NOMO-1 (cell line): ENCODE data around the gene CPM.

Experiments used
- DNase-seq, 2 experiments: peaks; one replicate each; lab custom pipeline; 2025; ENCODE audit not compliant: unreplicated experiment in 2 of 2; lab: John Stamatoyannopoulos, UW

CPM gene

DNA sequence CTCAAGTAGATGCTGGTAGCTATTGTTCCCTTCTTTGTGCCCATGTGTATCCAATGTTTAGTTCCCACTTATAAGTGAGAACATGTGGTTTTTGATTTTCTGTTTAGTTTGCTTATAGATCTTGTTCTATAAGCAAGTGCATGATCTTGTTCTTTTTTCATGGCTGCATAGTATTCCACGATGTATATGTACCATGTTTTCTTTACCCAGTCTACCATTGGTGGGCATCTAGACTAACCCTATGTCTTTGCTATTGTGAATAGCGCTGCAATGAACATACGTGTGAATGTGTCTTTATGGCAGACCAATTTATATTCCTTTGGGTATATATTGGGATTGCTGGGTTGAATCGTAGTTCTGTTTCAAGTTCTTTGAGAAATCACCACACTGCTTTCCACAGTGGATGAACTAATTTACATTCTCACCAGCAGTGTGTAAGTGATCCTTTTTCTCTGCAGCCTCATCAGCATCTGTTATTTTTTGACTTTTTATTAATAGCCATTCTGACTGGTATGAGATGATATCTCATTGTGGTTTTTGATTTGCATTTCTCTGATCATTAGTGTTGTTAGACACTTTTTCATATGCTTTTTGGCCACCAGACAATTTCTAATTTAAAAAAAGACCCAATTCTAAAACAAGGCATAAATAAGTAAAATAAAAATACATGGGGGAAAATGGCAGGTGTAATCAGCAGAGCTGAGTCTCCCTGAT lies 50.6 kb downstream of the CPM start:
- no peak for DNase-seq

DNA sequence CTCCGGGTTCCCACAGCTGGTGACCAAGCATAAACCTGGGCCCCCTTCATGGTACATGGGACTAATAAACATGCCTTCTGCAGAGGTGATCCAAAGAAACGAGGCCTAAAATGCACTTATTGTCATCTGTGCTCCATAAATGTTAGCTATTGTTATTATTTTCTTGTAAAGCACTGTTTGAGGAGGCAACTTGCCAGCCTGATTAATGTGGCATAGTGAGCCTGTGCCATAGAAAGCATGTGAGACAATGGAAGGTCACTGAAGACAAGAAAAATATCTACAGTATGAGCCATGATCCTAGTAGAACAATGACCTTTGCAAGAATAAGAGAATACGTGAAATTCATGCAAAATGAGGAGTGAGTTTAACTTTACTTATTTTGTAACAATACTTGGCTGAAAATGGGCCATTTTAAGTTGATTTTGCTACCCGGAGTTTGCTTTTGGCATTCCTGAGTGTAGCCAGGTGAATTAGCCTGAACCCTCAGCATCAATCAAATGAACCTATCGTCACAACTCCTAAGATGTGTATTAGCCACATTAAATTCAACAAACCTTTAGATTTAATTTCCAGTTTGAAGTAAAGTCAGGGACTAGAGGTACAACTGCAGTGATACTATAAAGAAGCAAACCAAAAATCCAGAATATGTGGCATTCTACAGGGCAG lies 52.2 kb downstream of the CPM start:
- DNase-seq, result no peak

DNA sequence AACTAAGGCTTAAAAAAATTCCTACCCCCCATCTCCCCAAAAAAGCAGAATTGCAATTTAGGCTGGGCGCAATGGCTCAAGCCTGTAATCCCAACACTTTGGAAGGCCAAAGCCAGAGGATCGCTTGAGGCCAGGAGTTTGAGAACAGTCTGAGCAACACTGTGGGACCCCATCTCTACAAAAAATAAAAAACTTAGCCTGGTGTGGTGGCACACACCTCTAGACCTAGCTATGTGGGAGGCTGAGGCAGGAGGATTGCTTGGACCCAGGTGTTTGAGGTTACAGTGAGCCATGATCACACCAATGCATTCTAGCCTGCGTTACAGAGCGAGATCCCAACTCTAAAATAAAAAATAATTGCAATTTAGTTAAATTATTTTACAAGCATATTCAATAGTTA lies 54.1 kb downstream of the CPM start:
- DNase-seq, result no peak

DNA sequence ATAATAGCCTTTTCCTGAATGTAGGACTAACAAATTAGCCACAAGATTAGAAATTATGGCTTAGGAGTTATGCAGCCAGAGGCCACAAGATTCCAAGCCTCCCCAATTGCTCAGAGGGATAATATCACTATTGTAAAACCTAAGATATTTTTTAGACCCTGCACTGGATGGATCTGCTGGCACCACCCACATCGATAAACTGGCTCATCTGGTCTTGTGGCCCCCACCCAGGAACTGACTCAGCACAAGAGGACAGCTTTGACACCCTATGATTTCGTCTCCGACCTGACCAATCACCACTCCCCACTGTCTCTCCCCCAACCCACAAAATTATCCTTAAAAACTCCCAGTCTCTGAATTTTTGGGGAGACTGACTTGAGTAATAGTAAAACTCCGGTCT lies 54.7 kb downstream of the CPM start:
- DNase-seq, result no peak

DNA sequence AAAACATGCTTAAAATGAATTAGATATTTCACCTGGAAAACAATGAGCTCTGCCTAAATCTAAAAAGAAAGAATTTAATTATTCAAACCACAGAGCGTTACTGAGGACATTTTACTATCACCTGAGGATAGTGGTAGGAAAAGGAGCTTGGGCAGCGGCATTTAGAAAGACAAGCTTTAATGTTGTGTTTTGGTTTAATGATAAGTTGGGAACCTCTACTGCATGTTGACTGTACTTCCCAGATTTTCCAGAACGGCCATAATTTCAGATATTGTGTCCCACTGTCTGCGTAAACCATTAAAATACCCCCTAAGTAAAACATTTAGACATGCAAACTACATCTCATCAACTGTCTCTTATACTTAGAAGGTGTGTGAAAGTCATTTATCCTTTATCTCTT lies 55.4 kb downstream of the CPM start:
- DNase-seq, result no peak

DNA sequence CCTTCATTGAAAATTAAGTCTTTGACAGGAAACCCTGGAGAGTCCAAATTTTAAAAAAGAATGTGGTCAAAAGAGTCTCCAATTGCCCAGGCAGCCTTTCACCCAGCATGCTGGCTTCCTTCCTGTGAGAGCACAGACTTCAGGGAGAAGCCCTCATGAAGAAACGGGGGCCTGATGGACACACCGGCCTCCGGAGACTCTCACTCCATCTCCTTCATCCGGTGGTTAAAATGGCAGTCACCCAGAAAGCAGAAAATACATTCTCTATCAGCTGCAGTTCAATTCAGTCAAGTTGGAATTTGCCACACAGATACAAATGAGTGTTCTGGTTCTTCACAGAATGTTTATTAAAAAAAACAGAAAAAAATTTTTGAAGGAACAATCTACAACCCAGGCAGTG lies 56.5 kb downstream of the CPM start:
- DNase-seq, result no peak

DNA sequence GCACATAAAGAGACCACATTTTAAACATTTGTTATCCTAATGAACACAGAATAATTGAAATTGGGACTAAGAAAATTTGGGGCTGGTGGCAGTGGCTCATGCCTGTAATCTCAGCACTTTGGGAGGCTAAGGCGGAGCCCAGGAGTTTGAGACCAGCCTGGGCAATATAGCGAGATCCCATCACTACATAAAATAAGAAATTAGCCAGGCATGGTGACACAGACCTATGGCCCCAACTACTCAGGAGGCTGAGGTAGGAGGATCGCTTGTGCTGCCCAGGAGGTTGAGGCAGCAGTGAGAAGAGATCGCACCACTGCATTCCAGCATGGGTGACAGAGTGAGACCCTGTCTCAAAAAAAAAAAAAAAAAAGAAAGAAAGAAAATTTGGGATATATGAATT lies 59.7 kb downstream of the CPM start:
- no peak for DNase-seq

DNA sequence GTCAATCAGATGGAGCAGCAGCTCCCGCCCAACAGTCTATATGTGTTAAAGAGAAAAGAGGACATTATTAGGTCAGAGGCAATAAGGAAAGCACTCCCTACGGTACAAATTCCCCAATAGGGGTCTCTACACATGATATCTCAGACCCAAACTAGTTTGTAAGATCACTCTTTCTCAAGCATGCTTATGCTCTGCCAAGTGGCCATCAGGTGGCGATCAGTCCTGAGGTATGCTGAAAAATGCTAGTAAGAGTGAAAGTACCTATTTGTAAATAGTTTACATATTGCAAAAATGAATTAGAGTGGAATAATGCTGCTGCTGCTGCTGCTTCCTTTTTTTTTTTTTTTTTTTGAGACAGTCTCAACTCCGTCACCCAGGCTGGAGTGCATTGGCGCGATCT lies 61.0 kb downstream of the CPM start:
- peak in 1 of 2 experiments; percentile 8 for DNase-seq

DNA sequence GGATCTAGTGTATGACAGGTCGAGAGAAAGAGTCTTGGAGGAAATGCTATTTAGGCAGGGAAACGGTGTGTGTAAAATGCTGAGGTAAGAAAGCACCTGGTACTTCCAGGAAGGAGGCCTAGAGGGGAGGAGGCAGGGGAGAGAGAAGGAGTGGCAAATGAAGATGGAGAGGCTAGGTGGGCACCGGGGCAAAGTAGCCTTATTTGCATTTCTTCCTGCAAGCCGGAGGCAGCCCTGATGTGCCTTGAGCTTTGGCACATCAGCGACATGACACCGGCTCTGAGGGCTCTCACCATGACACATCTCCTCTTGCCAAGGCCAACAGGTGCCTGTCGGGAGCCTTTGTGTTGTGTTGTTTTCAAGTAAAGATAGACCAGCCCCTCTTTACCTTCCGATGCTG lies 61.6 kb downstream of the CPM start:
- DNase-seq, result no peak

DNA sequence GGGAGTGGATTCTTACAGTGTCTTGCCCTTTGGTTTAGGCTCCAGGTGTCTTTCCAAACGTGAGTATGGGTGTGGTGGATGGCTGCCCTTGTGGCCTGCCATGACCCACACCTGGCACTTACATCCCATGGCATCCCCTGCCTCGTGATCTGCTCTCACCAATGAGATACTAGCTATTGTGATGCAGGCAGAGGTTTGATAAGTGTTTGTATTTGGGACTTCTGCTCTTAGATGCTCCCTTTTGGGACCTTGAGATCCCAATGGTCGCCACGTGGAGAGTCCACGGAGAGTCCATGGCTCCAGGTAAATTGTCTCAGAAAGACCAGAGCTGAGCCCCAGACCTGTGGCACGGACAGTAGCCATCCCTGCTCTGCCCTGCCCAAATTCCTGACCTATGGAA lies 62.5 kb downstream of the CPM start:
- DNase-seq, result no peak

DNA sequence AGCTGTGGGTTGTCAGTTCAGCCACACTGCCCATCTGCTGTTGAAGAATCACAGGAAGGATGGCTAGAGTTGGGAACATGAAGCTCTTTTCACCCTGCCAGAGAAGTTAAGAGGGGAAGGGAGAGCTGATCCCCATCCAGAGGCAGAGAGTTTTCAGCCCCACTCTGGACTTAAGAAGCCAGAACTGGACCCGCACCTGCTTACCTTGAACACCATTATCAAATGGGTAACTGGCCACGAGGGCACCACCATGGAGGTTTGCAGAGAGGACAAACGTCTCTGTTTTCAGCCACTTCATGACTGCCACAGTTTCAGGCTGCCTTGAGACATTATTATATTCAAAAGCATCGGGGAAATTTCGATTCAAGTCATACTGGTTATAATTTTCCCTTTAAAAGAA lies 63.0 kb downstream of the CPM start:
- no peak for DNase-seq

DNA sequence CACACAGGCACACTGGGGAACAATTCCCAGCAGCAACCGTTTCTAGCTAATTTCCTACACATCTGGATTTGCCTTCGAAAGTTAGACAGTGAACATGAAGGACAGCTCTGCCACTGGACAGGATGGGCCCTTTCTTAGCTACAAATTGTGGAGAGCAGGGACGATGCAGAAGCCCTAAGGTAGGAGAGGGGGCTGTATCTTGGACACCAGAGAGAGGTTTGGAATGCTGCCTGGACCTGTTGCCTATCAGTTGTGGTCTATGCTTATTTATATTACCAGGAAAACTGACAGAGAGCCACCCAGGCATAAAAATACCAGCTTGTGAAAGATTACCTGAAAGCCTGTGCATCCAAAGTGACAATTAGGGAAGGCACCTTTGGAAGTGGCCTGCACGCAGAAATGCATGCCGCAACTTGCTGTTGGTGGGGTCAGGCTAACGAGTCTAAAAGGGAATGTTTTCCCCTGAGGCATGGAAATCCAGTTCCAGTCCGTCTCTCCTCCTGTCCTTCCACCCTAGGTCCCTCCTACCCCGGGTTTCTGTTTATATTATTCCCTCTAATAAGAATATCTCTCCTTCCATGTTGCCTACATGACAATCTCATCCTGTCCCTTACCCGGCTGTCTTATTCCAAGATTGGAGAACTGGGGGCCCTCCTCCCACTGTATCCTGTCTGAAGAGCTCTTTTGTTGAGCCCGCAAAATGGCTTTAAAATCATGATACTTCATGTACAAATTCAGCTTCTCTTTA lies 64.8 kb downstream of the CPM start:
- no peak for DNase-seq

DNA sequence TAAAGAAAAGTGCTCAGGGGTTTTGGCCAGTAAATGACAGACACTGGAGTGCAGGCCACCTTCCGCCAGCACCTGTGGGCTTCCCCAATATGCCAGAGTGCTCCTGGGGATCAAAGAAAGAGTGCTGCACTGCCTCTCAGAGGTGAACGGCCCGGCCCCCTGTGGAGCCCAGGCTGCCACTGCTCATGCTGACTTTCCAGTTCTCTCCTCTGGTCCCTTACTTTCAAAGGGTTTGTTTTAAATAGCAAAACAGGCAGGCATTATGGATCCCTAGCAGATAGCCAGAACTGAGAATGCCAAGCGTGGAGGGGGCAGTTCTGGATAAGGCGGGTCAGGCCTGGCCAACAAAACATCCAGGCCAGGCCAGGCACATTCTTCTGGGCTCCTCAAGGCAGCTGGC lies 65.4 kb downstream of the CPM start:
- no peak for DNase-seq

DNA sequence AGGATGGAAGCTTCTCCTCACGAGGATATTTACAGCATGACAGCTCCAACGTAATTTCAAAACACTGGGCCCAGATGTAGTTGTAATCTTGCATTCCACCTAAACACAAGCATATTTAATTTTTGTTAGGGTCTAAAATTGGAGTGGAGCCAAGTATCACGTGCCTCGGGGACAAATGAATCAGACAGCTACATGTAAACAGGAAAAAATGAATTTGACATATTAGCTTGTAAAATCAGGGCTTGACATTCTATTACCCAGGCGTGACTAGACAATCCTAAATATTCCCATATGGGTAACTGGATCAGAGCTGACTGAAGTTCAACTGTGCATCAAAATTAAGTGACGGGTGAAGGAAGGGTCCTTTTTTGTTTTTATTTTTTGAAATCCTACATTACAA lies 66.0 kb downstream of the CPM start:
- no peak for DNase-seq

DNA sequence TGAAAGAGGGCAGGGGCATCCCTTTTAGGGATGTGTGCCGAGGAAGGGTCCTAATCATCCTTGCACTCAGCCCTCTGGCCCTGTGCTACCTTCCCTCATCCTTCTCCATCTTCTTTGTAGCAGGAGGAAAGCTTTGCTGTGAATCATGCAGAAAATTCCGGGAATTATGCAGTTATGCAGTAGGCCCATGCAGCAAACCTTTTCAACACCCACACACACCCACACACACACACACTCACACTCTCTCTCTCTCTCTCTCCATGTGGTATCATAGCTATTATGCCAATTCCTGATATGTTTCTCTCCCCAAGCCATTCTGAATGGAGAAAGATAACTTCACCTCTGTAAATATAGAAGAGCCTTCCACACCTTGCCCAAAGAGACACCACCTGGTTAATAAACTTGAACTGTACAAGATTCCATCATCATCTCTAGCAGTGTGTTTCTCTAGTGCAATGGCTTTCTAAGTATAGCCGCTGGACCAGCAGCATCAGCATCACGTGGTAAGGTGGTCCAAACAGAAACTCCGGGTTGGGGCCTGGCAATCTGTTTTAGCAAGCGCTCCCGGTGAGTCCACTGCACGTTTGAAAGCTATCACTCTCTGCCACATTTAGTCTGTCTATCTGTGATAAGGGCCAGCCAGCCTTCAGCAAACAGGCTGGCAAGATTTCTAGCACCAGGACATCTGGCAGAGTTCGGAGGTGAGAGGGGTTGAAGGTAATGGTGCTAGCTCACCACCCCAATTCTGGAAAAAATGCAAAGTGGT lies 67.4 kb downstream of the CPM start:
- no peak for DNase-seq

DNA sequence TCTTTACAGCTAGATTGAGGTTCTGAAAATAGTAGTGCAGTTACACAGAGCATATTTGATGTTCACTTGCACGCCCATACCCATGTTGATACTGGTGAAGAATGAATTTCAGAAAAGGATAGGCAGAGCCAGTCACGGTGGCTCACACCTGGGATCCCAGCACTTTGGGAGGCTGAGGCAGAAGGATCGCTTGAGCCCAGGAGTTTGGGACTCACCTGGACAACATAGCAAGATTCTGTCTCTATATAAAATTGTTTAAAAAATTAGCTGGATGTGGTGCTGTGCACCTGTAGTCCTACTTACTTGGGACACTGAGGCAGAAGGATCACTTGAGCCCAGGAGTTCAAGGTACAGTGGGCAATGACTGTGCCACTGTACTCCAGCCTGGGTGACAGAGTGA lies 68.4 kb downstream of the CPM start:
- DNase-seq, result no peak

DNA sequence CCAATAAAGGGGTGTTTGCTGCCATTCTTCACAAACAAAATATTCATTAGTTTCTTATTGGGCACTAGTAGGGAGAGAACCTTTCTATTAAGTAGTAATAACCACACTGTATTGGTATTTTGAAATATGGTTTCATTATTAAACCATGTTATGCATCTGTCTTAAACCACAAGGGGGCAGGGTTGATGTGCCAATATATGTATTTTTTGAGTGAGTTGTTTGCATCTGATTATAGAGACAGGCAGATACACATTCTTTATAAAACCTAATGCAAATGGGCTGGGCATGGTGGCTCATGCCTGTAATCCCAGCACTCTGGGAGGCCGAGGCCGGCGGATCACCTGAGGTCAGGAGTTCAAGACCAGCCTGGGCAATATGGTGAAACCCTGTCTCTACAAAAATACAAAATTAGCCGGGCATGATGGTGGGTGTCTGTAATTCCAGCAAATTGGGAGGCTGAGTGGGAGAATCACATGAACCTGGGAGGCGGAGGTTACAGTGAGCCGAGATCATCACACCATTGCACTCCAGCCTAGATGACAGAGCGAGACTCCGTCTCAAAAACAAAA lies 69.0 kb downstream of the CPM start:
- DNase-seq, result peak in 1 of 2 experiments; percentile 54

DNA sequence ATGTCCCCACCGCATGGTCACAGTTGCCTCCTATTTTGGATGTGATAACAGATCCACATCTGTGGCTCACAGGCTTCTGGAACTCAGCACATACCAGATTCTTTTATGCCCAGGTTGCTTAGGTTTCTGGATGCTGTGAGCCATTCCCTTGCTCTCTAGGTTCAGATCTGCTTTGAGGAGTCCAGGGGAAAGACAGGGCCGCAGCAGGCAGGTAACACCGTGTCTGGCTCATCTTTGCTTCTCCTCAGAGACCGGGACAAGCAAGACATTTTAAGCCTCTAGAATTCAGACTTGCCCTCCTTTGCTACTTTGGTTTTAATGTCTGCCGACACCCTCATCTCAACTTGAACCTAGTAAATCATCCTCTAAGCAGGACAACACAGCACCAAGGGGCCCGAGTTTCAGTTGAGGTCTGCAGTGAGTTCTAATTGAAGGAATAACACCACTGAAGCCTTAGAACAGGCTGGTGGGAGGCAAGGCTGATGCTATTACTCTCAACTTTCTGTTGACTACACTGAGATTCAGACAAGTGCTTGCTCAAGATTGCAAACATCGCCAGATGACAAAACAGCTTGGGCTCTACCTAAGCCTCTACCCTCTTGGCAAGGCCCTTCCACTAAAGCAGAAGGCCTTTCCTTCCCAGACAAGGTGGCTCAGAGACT lies 69.7 kb downstream of the CPM start:
- no peak for DNase-seq

DNA sequence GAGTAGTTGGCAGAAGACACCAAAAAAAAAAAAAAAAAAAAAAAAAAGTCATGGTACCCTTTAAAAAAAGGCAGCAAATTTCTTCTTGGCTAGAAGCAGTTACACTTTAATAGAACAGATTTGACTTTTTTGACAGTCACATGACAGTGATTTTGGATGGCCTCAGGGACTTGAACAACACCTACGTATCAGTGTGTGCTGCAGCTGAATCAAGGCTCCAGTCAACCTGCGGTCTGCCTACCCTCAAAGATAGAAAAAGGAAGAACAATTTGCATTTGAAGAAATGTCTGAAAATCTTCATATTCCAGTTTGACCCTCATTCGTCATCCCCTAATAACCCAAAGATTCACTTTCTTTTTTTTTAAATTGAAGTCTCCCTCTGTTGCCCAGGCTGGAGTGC lies 71.1 kb downstream of the CPM start:
- no peak for DNase-seq

DNA sequence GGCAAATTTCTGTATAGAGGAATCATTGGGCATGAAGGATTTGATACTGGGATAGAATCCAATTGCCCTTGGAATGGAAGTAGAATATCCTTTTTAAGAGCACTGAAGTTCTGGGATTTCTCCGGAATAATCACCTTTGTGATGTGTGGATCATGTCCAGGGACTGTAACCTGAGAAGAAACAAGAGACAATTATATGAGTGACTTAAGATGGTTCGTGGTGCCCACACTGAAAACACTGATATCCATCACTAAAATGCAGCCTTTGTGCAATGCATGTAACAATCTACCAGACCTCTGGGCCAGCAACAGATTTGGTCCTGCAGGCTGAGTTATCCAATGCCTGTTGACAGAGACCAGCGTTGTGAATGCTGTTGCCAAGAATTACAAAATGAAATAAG lies 76.5 kb downstream of the CPM start:
- no peak for DNase-seq
